Measurements from ENCODE around the gene CSMD2. TPM values are rescaled to one million over a fixed set of nuclear protein-coding genes. Genes with fewer than 3 reads are reported as not detected.

CSMD2 gene
- total and polyA plus RNA-seq, 2 of the 8 experiments (the other 6 are each of a cell fraction or from before 2014, with no cell fraction given), result 7.0 to 14.7 TPM

DNA sequence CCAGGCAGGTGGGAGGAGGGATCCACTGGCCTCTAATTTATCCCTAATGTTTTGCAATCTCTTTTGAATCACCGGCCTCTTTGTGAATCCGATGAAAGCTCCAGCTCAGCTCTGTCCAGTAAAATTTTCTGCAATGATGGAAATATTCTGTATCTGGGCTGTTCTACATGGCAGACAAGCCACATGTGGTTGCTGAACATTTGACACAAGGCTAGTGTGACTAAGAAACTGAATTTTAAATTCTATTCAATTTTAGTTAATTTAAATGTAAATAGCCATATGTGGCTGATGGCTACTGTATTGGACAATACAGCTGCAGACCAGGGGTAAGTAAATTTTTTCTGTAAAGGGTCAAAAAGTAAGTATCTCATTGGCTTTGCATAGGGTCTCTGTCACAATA is 135.1 kb downstream of the CSMD2 start (continued):
- TF ChIP-seq, protein P1, sequence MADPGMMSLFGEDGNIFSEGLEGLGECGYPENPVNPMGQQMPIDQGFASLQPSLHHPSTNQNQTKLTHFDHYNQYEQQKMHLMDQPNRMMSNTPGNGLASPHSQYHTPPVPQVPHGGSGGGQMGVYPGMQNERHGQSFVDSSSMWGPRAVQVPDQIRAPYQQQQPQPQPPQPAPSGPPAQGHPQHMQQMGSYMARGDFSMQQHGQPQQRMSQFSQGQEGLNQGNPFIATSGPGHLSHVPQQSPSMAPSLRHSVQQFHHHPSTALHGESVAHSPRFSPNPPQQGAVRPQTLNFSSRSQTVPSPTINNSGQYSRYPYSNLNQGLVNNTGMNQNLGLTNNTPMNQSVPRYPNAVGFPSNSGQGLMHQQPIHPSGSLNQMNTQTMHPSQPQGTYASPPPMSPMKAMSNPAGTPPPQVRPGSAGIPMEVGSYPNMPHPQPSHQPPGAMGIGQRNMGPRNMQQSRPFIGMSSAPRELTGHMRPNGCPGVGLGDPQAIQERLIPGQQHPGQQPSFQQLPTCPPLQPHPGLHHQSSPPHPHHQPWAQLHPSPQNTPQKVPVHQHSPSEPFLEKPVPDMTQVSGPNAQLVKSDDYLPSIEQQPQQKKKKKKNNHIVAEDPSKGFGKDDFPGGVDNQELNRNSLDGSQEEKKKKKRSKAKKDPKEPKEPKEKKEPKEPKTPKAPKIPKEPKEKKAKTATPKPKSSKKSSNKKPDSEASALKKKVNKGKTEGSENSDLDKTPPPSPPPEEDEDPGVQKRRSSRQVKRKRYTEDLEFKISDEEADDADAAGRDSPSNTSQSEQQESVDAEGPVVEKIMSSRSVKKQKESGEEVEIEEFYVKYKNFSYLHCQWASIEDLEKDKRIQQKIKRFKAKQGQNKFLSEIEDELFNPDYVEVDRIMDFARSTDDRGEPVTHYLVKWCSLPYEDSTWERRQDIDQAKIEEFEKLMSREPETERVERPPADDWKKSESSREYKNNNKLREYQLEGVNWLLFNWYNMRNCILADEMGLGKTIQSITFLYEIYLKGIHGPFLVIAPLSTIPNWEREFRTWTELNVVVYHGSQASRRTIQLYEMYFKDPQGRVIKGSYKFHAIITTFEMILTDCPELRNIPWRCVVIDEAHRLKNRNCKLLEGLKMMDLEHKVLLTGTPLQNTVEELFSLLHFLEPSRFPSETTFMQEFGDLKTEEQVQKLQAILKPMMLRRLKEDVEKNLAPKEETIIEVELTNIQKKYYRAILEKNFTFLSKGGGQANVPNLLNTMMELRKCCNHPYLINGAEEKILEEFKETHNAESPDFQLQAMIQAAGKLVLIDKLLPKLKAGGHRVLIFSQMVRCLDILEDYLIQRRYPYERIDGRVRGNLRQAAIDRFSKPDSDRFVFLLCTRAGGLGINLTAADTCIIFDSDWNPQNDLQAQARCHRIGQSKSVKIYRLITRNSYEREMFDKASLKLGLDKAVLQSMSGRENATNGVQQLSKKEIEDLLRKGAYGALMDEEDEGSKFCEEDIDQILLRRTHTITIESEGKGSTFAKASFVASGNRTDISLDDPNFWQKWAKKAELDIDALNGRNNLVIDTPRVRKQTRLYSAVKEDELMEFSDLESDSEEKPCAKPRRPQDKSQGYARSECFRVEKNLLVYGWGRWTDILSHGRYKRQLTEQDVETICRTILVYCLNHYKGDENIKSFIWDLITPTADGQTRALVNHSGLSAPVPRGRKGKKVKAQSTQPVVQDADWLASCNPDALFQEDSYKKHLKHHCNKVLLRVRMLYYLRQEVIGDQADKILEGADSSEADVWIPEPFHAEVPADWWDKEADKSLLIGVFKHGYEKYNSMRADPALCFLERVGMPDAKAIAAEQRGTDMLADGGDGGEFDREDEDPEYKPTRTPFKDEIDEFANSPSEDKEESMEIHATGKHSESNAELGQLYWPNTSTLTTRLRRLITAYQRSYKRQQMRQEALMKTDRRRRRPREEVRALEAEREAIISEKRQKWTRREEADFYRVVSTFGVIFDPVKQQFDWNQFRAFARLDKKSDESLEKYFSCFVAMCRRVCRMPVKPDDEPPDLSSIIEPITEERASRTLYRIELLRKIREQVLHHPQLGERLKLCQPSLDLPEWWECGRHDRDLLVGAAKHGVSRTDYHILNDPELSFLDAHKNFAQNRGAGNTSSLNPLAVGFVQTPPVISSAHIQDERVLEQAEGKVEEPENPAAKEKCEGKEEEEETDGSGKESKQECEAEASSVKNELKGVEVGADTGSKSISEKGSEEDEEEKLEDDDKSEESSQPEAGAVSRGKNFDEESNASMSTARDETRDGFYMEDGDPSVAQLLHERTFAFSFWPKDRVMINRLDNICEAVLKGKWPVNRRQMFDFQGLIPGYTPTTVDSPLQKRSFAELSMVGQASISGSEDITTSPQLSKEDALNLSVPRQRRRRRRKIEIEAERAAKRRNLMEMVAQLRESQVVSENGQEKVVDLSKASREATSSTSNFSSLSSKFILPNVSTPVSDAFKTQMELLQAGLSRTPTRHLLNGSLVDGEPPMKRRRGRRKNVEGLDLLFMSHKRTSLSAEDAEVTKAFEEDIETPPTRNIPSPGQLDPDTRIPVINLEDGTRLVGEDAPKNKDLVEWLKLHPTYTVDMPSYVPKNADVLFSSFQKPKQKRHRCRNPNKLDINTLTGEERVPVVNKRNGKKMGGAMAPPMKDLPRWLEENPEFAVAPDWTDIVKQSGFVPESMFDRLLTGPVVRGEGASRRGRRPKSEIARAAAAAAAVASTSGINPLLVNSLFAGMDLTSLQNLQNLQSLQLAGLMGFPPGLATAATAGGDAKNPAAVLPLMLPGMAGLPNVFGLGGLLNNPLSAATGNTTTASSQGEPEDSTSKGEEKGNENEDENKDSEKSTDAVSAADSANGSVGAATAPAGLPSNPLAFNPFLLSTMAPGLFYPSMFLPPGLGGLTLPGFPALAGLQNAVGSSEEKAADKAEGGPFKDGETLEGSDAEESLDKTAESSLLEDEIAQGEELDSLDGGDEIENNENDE (IDR thresholded peaks at IDR 0.05; ENCODE audit: insufficient replicate concordance, low read length), result no peak
- TF ChIP-seq YY1 (IDR thresholded peaks at IDR 0.05; ENCODE audit: low read depth, low read length) (no peak), RFX5 (IDR thresholded peaks at IDR 0.05; ENCODE audit: borderline replicate concordance, low read depth, low read length) (no peak), SIX5 (IDR thresholded peaks at IDR 0.05; ENCODE audit: low read depth, low read length) (no peak), SIRT6 (IDR thresholded peaks at IDR 0.05; ENCODE audit: low read length) (no peak), POU5F1 (IDR thresholded peaks at IDR 0.05; ENCODE audit: low read depth, low read length) (no peak)
